Adrenal gland (tissue), 12 donors: ENCODE data around the gene CREB3L4. TPM values are rescaled to one million over a fixed set of nuclear protein-coding genes. Genes with fewer than 3 reads are reported as not detected.

Experiments used
- DNase-seq, 7 donors: peaks; one replicate each; pipeline ENCODE4 v3.0.0-alpha.2; 2019 to 2020
- H3K27ac ChIP-seq, 5 donors: fragments of 200-600 bp; sonication (generic) in 4 of 5; 1 replicate in 3 of 5; 2 replicates in 2 of 5; pipeline versions ENCODE4 v1.5.1 to v1.8.0; 2016 to 2020; ENCODE audit warnings: mild to moderate bottlenecking in 1 of 5
- H3K27me3 ChIP-seq: fragments of 200-600 bp; 2 replicates; pipeline ENCODE4 v1.8.0; 2021
- H3K36me3 ChIP-seq, 2 donors: fragments of 200-600 bp; replicated peaks in 1 of 2; 1 replicate in 1 of 2; 2 replicates in 1 of 2; pipeline versions ENCODE4 v1.5.1 to v1.8.0; 2018 to 2022
- H3K4me1 ChIP-seq, 2 donors: fragments of 200-600 bp; replicated peaks in 1 of 2; 1 replicate in 1 of 2; 2 replicates in 1 of 2; pipeline versions ENCODE4 v1.5.1 to v1.8.0; 2018 to 2021
- H3K4me3 ChIP-seq, 4 donors: fragments of 200-600 bp; sonication (generic) in 3 of 4; one replicate each; pipeline ENCODE4 v1.5.1; 2016 to 2018
- H3K9me3 ChIP-seq, 3 donors: fragments of 200-600 bp; sonication (generic) in 1 of 3; replicated peaks in 1 of 3; 1 replicate in 2 of 3; 2 replicates in 1 of 3; pipeline versions ENCODE4 v1.5.1 to v1.8.0; 2016 to 2021
- POLR2A ChIP-seq, 2 donors: fragments of 450-650 bp; IDR thresholded peaks; one replicate each; pipeline ENCODE4 v1.6.1; 2017; ENCODE audit warnings: antibody characterized with exemption in 2 of 2, mild to moderate bottlenecking in 2 of 2, moderate library complexity in 1 of 2
- WGBS, 4 donors: extraction: QIAGEN DNeasy Blood & Tissue Kit in 2 of 4; methylation state at CpG; one replicate each; pipeline versions ENCODE4 v1.1.5 to v1.1.7; 2013 to 2017; 5-methylcytosine and 5-hydroxymethylcytosine counted together
- intact Hi-C, 2 donors: fragments of 100-400 bp; cut with DNase I; formaldehyde crosslinking; loops; one replicate each; pipeline versions ENCODE4 v1.14.1 to v1.15.0; 2022 to 2023
- polyA plus RNA-seq, 3 donors: library from polyadenylated mRNA; stranded (reverse); fragments of 200-250 nt in 2 of 3; fragments of 350-450 nt in 1 of 3; fragmentation: Illumina TruSeq in 1 of 3; extraction: RNeasy Lipid Tissue Mini Kit (QIAGEN cat#74804) in 1 of 3; gene quantifications; one replicate each; pipeline ENCODE4 v1.2.3, GENCODE V29; 2013 to 2014
- total RNA-seq, 9 donors: library from RNA; depleted of rRNA in 4 of 9; stranded (reverse); fragments of >200 nt in 4 of 9; fragments of 120-200 nt in 1 of 9; fragmentation: NEBNext Ultra II Directional in 1 of 9; extraction: Animal tissue kit (Norgen Biotek cat#: 25700) in 1 of 9; gene quantifications; one replicate each; pipeline versions ENCODE4 v1.1.0 to v1.2.4, GENCODE V29; 2013 to 2023
- TF ChIP-seq, protein P1 (sequence below), 6 experiments: fragments of 450-650 bp in 4 of 6; fragments of 200-600 bp in 2 of 6; sonication (generic) in 1 of 6; IDR thresholded peaks; 1 replicate in 5 of 6; 2 replicates in 1 of 6; pipeline versions ENCODE4 v1.5.1 to v1.8.0; 2016 to 2021; ENCODE audit warnings: antibody characterized with exemption in 6 of 6, mild to moderate bottlenecking in 2 of 6, moderate library complexity in 1 of 6
- donor health status: healthy with polysubstance abuse.
- donor health status: Bipolar disorder and iron deficiency.
- donor health status: DM: yes; HTN: yes; CAD: no.
- donor health status: DM: no; HTN: no; CAD: no.
- donor health status: DM: no; HTN: no; CAD: no.
- donor health status: DM: yes; HTN: yes; CAD: no.

Gene CREB3L4
- total and polyA plus RNA-seq, 12 donors: 5.1 to 21.8 (median 15.1) TPM

DNA sequence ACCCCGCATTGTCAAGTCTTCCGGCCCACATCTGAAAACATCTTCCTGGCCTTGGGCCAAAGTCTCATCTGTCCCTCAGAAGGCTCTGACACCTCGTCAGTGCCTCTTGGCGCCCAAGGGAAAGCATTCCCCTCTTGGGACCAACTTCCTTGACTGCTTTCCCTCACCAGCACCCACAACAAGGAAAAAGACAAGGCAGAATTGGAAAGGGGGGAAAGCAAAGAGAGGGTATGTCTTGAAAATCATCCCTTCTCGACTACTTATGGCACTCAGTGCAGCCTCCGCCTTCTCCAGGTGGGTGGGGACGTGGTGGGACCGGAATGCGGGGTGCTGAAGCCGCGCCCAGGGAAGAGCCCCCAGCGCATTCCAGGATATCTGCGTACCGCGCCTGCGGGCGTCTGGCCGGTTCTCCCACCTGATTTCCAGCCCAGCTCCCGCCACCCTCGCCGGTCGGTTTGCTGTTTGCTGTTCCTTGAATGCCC lies 3.8 kb upstream of the CREB3L4 start:
- WGBS, 4 donors: 1 to 10% (median 2%) methylated on average over 22 of the region's 22 CpGs
- no peak for TF ChIP-seq POLR2A (IDR thresholded peaks at IDR 0.05)
- TF ChIP-seq, protein P1, sequence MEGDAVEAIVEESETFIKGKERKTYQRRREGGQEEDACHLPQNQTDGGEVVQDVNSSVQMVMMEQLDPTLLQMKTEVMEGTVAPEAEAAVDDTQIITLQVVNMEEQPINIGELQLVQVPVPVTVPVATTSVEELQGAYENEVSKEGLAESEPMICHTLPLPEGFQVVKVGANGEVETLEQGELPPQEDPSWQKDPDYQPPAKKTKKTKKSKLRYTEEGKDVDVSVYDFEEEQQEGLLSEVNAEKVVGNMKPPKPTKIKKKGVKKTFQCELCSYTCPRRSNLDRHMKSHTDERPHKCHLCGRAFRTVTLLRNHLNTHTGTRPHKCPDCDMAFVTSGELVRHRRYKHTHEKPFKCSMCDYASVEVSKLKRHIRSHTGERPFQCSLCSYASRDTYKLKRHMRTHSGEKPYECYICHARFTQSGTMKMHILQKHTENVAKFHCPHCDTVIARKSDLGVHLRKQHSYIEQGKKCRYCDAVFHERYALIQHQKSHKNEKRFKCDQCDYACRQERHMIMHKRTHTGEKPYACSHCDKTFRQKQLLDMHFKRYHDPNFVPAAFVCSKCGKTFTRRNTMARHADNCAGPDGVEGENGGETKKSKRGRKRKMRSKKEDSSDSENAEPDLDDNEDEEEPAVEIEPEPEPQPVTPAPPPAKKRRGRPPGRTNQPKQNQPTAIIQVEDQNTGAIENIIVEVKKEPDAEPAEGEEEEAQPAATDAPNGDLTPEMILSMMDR (IDR thresholded peaks at IDR 0.05): no peak
- Histone ChIP-seq H3K4me3 (peak overlapping the region in 2 of 4 donors; percentile 61 to 84), H3K27me3 (no peaks in the 10 kb centered on the region), H3K9me3 (no peaks in the 10 kb centered on the region), H3K36me3 (peaks cover 0 to 18% of the 10 kb centered on the region in 2 donors), H3K4me1 (peaks cover 29 to 51% of the 10 kb centered on the region in 2 donors), H3K27ac (peak overlapping the region; percentile 82 to 97 (median 93))
- intact Hi-C loops: no loop called here
- peak in 1 of 7 donors; percentile 34 for DNase-seq

DNA sequence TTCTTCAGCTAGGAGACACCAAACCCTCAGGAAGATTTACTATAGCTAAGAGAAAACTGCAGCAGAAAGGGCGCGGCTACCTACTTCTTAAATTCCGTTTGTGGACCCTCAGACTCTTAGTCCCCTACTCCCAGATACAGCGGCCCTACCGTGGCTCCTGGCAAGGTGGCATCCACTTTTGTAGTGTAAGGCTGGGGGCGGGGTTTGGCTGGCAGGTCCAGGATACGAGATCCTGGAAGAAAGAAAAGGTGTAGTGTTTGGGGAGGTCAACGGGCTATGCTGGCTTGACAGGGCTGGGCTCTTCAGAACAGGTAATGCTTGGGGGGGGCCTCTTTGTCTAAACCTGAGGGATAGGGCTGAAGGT lies 280 bp downstream of the CREB3L4 start:
- WGBS, 4 donors: 0 to 2% (median 1%) methylated on average over 6 to 8 of the region's 8 CpGs
- Histone ChIP-seq H3K4me1 (peaks cover 18 to 30% of the 10 kb centered on the region in 2 donors), H3K4me3 (peak overlapping the region in 3 of 4 donors; percentile 57 to 92 (median 66)), H3K36me3 (peaks cover 0 to 2% of the 10 kb centered on the region in 2 donors), H3K27ac (peak overlapping the region; percentile 57 to 96 (median 90)), H3K9me3 (no peaks in the 10 kb centered on the region), H3K27me3 (no peaks in the 10 kb centered on the region)
- TF ChIP-seq, protein P1 (IDR thresholded peaks at IDR 0.05): no peak
- TF ChIP-seq POLR2A (IDR thresholded peaks at IDR 0.05): no peak
- intact Hi-C loops: no loop called here
- DNase-seq: peak in 3 of 7 donors; percentile 48 to 64 (median 59)

DNA sequence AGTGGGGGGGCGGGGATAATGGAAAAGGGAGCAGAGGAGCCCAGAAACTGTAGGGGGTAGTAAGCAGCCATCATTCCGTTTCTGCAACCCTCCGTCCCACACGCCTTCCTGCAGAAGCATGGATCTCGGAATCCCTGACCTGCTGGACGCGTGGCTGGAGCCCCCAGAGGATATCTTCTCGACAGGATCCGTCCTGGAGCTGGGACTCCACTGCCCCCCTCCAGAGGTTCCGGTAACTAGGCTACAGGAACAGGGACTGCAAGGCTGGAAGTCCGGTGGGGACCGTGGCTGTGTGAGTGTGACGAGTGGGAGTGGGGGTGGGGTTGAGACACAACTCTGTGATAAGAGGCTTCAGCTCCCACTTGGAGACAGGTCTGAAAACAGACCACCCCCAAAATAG lies 706 bp downstream of the CREB3L4 start:
- intact Hi-C loops: no loop called here
- TF ChIP-seq POLR2A (IDR thresholded peaks at IDR 0.05): no peak
- TF ChIP-seq, protein P1 (IDR thresholded peaks at IDR 0.05): no peak
- Histone ChIP-seq H3K9me3 (no peaks in the 10 kb centered on the region), H3K27me3 (no peaks in the 10 kb centered on the region), H3K36me3 (peaks cover 0 to 6% of the 10 kb centered on the region in 2 donors), H3K4me1 (peaks cover 18 to 30% of the 10 kb centered on the region in 2 donors), H3K4me3 (peak overlapping the region in 2 of 4 donors; percentile 57 to 66), H3K27ac (no peak overlapping the region)
- DNase-seq: peak in 3 of 7 donors; percentile 36 to 69 (median 38)
- 8 to 25% (median 15%) methylated on average over 10 to 13 of the region's 13 CpGs for WGBS, 4 donors

- Histone ChIP-seq H3K4me1 (peaks cover 15 to 28% of the 10 kb centered on the region in 2 donors), H3K36me3 (peaks cover 0 to 11% of the 10 kb centered on the region in 2 donors), H3K27me3 (no peaks in the 10 kb centered on the region), H3K27ac (no peak overlapping the region), H3K4me3 (no peak overlapping the region), H3K9me3 (no peaks in the 10 kb centered on the region)
- intact Hi-C loops: no loop called here
- TF ChIP-seq, protein P1 (IDR thresholded peaks at IDR 0.05): no peak
- TF ChIP-seq POLR2A (IDR thresholded peaks at IDR 0.05): no peak
- 90 to 100% (median 96%) methylated on average over 2 of the region's 2 CpGs; no CpG with 5 or more reads in 1 of the 4 donors for WGBS, 4 donors
- DNase-seq: peak in 2 of 7 donors; percentile 12 to 51
These were observed 1.3 kb downstream of the CREB3L4 start for GRCh38 chr1:153968972-153969371.
